GM10266 (cell line): ENCODE data around the gene NOL4L.
"Not testable (repeated sequence)": the region's sequence is repeated elsewhere in the genome, so short reads cannot be mapped to it uniquely, and the experiment has no call there.

Experiments used
- DNase-seq: peaks from one replicate; pipeline ENCODE4 v3.0.0; 2012; ENCODE audit errors: extremely low spot score
- TF ChIP-seq, protein P1 (sequence below): IDR thresholded peaks from 2 replicates; pipeline ENCODE4 v1.5.1; 2012; ENCODE audit warnings: mild to moderate bottlenecking, low read depth; ENCODE audit not compliant: control insufficient read depth, insufficient read depth; ENCODE audit errors: missing control alignments

The NOL4L gene

DNA sequence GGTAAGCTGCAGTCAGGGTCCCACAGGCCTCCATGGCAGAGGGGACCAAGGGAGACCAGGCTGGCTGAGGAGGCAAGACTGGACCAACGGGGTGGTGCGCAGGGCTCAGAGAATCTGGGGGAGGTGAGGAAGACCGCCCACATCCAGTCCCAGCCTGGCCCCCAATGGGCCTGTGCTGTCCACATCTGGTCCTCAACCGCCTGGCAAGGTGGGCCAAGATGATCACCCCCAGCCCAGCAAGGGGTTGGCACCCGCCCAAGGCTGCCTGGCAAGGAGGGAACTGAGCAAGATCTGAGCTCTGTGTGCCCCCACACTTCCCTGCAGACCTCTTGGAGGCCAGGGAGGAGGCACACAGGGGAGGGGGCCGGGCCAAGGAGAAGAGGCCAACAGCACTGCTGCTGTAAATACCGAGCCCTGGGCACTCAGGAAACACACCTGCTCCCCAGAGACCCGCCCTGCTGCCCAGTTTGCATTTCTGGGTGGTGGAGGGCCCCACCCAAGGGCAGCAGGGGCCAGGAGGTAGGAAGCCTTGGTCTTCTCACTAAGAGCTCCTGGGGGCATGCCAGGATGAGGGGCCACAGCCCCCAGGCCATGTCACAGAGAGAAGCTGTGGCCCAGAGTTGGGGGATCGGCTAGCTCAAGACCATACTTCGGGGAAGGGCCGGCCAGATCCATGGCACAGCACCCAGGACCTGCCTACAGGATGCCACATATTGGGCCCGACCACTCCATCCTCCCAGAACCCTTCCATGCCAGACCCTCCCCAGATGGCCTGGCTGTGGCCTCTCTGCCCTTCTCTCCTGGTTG, 117.4 kb downstream of the NOL4L start:
- no peak for DNase-seq
- TF ChIP-seq, protein P1, sequence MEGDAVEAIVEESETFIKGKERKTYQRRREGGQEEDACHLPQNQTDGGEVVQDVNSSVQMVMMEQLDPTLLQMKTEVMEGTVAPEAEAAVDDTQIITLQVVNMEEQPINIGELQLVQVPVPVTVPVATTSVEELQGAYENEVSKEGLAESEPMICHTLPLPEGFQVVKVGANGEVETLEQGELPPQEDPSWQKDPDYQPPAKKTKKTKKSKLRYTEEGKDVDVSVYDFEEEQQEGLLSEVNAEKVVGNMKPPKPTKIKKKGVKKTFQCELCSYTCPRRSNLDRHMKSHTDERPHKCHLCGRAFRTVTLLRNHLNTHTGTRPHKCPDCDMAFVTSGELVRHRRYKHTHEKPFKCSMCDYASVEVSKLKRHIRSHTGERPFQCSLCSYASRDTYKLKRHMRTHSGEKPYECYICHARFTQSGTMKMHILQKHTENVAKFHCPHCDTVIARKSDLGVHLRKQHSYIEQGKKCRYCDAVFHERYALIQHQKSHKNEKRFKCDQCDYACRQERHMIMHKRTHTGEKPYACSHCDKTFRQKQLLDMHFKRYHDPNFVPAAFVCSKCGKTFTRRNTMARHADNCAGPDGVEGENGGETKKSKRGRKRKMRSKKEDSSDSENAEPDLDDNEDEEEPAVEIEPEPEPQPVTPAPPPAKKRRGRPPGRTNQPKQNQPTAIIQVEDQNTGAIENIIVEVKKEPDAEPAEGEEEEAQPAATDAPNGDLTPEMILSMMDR = no peak

DNA sequence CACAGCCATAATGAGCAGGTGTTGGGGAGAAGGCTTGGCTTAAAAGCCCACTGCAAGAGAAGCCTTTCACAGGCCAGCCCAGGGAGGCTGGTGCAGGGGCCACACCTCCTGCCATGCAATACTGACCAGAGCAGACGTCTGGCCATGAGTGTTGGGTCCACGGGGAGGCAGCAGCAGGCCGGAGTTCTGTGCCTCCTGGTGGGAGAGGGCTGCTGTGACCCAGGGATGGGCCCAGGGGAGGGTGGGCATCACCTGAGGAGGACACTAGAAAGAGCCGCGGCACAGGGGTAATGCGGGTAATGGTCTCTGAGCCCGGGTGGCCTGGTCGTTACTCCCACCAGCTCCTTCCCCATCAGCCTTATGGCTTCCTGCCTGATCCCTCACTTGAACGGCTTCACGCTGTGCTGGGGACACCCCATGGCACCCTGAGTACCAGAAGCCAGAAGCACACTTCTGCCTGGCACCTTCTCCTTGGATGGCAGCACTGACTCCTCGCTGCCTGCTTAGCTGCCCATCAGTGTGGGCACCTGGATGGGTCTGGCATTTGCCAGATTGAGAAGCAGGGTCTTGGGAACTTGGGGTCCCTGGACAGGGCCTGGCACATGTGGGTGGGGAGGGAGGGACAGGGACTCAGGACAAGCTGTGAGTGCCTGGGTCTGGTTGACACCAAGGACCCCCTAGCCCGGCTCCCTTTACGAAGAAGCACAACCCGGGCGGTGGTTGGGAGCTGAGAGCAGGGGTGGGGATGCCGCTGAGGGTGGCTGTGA, 118.2 kb downstream of the NOL4L start:
- TF ChIP-seq, protein P1 = no peak
- no peak for DNase-seq

DNA sequence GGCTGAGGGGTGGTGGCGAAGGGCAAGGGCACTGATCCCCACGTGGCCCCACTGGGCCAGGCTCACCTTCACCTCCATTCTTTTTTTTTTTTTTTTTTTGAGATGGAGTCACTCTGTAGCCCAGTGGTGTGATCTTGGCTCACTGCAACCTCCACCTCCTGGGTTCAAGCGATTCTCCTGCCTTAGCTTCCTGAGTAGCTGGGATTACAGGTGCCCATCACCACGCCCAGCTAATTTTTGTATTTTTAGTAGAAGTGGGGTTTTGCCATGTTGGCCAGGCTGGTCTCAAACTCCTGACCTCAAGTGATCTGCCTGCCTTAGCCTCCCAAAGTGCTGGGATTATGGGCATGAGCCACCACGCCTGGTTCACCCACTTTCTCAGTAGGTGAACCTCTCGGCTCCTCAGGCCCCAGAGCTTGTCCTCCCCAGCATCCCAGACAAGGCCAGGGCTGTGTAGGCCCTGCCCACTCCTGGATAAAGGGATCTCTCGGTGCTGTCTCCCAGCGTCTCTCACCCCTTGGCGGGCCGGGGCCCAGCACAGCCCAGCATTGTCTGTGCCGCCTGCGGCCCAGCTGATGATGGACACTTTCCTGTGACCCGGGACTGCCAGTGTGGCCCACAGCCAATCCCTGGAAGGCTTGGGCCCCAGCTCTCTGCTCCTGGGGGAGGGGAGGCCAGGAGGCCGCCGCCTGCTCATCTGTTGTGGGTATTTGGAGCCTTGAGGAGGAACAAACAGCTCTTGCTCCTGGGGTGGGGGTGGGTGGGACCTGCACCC, 119.0 kb downstream of the NOL4L start:
- not testable (repeated sequence) for DNase-seq

GRCh38 chr20:32465092-32465900, 119.8 kb downstream of the NOL4L start:
- TF ChIP-seq, protein P1 = no peak

DNA sequence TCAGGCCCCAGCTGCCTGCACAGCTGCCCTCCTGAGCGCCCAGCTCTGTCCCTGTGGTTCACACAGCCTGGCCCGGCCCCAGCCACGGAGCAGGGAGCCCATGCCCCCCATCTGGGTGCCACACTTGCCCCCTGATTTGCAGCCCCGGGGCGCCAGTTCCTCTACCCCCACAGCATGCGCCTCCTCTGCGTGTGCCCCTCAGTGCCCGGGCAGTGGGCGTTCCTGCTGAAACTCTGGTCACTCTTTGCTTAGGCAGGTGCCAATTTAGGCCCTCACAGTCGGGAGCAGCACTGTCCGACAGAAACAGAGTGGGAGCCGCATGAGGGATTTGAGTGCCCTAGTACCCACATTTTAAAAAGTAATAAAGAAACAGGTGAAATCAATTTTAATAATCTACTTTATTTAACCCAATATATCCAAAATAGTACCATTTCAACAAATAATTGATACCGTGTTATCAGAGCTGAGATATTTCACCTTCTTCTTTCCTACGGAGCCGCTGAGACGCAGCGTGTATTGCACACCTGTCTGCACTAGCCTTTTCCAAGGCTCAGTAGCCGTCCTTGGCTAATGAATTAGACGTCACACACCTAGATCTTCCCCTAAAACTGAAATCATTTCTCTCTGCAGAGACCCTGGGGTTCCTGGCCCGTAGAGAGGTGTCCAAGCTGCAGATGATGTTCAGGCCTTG, 120.6 kb downstream of the NOL4L start:
- TF ChIP-seq, protein P1 = no peak
- no peak for DNase-seq

More at GRCh38 chr20:32465092-32465900, 119.8 kb downstream of the NOL4L start:
- no peak for DNase-seq

DNA sequence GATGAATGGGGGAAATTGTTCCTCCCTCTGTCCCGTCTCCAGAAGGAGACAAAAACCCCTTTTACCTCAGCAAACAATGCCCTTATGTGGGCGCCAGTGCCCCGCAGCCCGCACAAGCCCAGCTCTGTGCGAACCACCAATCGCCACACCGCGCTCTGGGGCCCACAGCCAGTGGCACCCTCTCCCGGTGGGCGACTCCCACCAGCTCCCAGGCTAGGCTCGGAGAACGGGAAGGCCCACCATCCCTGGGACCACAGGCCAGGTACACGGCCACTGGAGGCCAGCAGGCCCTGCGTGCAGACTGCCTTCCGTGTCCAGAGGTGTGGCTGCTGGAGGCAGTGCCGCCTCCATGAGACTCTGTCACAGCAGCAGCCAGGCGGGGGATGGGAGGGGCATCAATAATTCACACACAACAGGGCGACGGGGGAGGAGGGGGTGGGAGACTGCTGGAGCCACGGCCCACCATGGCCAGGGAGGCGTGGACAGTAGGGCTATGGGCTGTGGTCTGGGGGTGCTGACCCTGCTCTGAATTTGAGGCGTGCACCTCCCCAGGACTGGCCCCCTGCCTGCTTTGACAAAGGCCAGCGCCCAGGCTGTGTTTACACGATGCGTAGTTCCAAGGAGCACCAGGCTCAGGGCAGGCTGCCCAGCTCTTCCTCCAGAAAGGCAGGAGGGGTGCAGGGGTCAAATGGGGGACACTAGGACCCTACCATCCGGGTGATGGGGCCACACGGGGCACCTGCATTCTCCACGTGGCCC, 121.3 kb downstream of the NOL4L start:
- TF ChIP-seq, protein P1 = no peak

More for the DNA sequence above, 121.3 kb downstream of the NOL4L start:
- no peak for DNase-seq
